HG02678 (cell line): ENCODE measurements around the gene RNF6.

Source experiments
- ATAC-seq: cut with Tn5 transposase; IDR thresholded peaks from one replicate; pipeline ENCODE4 v1.9.1; 2021; ENCODE audit warnings: mild to moderate bottlenecking, moderate library complexity; ENCODE audit not compliant: unreplicated experiment

The RNF6 gene

DNA sequence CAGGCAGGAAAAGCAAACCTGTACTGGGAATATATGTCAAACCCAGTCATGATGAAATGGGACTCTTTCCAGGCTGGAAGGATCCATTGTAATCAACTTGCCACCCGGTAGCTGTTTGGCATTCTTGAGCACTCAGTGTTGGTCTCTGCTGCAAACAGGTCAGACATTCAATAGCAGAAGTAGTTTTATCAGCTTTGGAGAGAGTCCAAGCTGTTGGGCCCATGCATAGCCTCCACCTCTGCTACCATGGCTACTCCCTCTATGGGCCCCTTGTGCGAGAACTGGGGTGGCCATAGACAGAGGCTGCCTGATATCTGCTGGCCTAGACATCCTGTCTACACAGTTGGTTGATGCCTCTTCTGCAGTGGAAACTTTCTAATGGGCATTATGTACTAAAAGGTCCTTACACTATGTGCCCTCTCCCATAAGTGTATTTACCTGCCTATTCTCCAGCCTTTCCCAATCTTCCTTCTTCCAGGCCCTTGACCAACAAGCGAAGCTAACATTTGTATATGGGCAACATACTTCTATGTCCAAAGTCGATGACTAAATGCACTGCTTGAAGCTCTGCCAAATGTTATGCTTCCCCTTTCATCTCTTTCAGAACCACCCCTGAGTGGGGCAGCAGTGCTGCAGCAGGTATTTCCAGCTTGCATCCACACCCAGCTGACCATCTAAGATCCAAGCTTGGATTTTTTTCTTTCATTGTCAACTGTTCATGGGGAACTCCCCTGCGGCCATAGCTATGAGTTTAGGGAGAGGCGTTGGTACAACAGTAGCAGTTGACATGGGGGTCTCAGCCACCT, 5.3 kb upstream of the RNF6 start:
- no peak for ATAC-seq

DNA sequence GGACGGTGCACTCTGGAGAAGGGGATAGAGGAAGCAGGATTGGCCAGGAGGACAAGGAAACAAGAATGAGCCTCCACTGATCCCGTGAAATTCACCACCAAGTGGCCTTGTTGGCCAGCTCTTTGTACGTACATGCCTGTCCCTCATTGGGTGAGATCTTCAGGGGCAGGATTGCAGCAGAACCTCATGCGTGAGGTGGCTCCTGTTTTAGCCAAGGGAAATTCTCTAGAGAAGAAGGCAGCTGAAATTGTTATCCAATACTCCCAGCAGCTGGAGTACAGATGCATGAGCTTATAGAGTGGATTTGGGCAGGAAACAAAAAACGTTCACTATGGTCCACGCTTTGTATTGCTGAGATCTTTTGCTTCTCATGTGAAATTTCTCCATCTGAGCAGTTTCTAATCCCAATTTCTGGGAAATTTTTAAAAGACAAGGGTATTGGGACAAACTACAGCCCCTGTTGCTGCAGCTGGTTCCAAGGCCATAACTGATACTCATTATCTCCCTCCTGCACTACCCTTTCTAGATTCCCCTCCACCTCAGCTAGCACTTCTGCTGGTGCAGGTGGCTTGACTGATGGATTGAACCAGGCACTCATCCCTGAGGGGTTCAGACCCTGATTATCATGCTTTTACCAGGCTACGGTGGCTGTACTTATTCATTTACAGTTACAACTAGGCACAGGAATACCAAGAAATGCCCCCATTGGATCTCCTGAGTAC, 3.9 kb upstream of the RNF6 start:
- ATAC-seq: no peak

DNA sequence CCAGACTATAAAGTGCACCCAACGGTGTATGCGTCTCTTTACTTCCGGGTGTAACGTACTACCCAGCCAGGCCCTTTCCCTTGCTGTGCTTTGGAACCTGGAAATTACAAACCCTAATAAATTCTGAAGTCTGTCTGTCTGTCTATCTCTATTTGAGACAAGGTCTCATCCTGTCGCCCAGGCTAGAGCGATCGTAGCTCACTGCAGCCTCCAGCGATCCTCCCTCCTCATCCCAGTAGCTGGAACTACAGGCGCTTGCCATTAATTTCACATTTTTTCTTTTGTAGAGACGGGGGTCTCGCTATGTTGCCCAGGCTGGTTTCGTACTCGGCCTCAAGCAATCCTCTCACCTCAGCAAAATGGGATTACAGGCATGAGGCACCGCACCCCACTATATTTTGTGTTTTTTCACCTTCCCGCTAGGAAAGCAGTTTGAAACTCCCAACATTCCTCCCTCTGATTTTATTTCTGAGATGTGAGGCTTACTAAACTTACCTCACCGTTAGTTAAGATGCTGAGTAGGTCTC, 469 bp upstream of the RNF6 start:
- peak; percentile 37 for ATAC-seq

- ATAC-seq: peak; percentile 22
These were observed 754 bp downstream of the RNF6 start for GRCh38 chr13:26221399-26221720.

GRCh38 chr13:26220575-26220974, 1.5 kb downstream of the RNF6 start:
- no peak for ATAC-seq

GRCh38 chr13:26219726-26220125, 2.4 kb downstream of the RNF6 start:
- no peak for ATAC-seq

GRCh38 chr13:26216042-26216441, 6.1 kb downstream of the RNF6 start:
- no peak for ATAC-seq

GRCh38 chr13:26213982-26214381, 8.1 kb downstream of the RNF6 start:
- ATAC-seq: no peak

- no peak for ATAC-seq
These were observed 8.8 kb downstream of the RNF6 start for GRCh38 chr13:26213345-26213744.

- ATAC-seq: no peak
These were observed 13.8 kb downstream of the RNF6 start for GRCh38 chr13:26208287-26208686.

- no peak for ATAC-seq
These were observed 19.6 kb downstream of the RNF6 start for GRCh38 chr13:26202365-26202972.

DNA sequence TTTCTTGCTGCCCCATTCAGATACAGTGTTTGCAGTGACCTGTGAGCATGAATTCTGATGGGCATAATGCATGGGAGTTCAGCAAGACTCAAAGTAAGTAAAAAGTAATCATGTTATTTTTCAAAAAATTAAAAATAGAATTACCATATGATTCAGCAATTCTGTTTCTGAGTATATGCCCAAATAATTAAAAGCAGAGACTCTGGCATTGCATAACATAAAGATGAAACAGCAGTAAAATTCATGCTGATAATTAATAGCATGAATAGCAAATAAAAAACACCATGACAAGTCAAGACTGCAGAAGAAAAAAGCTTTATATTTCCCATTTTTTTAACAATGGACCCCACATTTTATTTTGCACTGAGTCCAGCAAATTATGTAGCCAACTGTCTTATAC, 21.3 kb downstream of the RNF6 start:
- no peak for ATAC-seq

GRCh38 chr13:26198116-26198515, 24.0 kb downstream of the RNF6 start:
- no peak for ATAC-seq

DNA sequence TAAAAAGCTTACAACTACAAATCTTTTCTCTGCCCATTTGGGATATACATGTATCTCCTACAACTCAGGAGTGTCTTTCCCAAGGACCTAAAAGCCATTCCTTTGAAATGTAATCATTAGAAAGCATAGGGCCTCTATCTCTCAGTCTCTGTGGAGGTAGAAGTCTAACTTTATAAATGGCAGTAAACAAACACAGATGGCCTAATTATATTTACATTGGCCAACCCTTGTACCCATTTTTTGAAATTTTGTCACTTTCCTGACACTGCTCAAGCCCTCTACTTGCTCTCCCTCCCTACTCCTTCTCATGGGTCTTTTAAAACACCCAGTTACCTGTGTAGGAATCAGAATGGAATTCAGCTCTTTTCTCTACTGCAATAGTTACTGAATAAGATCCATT, 24.8 kb downstream of the RNF6 start:
- ATAC-seq: no peak

- ATAC-seq: peak; percentile 16
These were observed 35.1 kb downstream of the RNF6 start for GRCh38 chr13:26186995-26187394.

DNA sequence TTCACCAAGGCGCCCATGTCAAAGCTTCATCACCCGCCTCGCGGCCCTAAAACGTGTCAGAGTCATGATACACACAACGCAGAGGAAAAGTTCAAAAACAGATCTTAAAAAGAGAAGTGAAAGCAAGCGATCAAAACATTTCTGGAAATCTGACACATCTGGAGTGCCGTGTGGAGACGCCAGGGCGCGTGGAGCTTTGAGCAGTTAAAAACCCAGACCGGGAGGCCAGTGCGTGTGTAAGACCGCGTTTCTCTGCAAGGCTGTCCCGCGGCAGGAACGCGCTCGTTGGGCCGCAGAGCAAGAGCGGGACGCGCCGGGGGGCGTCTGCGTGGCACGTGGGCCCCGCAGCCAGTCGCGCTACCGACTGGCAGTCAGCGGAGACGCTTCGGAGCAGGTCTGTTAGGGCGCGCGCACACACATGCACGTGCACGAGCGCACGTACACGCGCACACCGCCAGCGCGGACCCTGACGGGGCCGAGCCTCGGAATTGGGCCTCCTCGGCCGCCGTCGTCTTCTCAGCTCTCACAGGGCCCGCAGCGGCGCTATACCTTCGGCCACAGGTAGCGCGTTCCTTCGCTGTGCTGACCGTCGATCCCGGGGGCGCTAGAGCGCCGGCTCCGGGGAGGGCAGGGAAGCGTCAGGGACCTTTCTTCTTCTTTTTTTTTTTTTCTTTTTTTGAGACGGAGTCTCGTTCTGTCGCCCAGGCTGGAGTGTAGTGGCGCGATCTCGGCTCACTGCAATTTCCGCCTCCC, 35.8 kb downstream of the RNF6 start:
- ATAC-seq: peak; percentile 81

DNA sequence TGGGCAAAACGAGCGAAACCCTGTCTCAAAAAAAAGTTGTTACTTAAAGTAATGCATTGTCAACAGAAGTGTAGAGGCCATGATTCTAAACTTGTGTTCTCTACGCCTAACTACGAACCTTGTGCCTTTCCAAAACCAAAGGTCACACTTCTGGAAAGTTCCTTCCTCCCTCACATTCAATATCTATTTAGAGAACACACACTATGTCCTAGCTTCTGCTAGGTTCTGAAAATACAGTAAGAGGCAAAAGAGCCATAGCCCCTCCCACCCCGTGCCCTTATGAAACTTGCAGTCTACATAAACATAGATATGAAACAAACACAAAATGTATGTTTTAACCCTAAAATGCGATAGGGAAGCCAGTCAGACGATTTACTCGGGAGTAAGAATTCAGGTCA, 36.4 kb downstream of the RNF6 start:
- ATAC-seq: peak; percentile 2

DNA sequence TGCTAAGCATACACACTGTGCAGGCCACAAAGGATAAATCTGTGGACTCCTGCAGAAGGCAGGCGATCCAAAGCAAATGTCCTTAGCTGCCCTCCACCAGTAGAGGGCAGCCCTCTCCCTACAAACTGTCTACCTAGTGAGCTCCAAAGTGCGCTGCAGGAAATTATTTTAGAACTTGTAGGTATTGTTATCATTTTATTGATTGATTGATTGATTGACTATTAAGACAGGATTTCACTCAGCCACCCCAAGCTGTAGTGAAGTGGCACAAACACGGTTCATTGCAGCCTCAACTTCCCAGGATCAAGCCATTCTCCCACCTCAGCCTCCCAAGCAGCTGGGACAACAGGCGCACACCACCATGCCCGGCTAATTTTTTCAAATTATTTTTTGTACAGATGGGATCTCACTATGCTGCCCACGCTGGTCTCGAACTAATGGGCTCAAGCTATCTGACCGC, 37.3 kb downstream of the RNF6 start:
- peak; percentile 27 for ATAC-seq

DNA sequence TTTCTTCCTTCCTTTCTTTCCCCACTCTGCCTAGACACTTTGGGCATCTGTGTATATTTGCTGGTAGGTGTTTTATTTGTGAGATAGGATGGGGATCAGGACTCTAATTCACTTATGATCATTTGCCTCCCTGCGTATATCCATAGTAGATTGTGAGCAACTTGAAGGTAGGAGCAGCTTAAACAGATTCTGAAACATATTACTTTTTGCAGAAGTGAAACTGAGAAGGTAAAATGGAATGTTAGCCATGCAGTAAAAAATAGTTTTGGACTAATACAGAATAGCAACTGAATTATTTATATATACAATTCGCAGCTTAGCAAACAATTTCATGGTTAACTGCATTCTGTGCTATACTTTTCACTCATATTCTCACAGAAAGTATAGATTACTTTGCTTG, 38.7 kb downstream of the RNF6 start:
- ATAC-seq: no peak

DNA sequence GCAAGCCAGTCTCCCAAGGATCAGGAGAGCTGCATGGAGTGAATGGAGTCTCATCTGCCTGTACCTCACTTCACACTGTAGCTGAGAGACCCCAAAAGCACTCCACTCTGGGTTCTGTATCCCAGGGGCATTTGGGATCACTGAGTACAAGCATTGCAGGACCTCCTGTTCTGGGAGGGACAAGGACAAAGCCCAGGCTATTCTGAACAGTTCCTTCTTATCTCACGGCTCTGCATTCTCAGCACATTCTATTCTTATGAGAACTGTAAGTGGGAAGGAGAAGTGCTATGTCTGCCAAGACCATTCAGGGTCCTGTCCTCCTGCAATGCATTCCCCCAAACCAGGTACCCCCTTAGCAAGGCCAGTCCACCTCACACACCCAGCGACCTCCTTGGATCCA, 42.8 kb downstream of the RNF6 start:
- ATAC-seq: no peak

DNA sequence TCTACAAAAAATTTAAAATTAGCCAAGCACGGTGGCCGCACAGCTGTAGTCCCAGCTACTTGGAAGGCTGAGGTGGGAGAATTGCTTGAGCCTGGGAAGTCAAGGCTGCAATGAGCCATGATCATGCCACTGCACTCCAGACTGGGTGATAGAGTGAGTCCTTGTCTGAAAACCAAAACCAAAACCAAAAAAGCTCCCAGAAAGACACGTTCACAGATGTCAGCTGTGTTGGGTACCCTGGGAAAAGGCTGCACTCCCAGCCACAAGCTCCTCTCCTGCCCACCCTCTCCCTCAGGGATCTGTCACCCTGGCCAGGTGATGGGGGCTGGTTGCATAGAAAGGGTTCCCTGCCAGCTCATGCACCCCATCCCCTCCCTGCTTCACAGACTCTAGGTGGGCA, 53.3 kb downstream of the RNF6 start:
- ATAC-seq: no peak
